ENCODE data around the gene TRMT2B.
"Not testable (repeated sequence)": the region's sequence is repeated elsewhere in the genome, so short reads cannot be mapped to it uniquely, and the experiment has no call there.

TRMT2B gene

GRCh38 chrX:100995469-100995868 lies 56.4 kb downstream of the TRMT2B start:
- no peak for DNase-seq

GRCh38 chrX:100994352-100995281 lies 57.3 kb downstream of the TRMT2B start:
- DNase-seq = no peak

- no peak for DNase-seq
Observed at GRCh38 chrX:100990139-100990538, 61.8 kb downstream of the TRMT2B start.

- DNase-seq = no peak
Observed at GRCh38 chrX:100984818-100985217, 67.1 kb downstream of the TRMT2B start.

GRCh38 chrX:100981498-100981845 lies 70.4 kb downstream of the TRMT2B start:
- DNase-seq = not testable (repeated sequence)

- DNase-seq = no peak
Observed at GRCh38 chrX:100980608-100981497, 71.1 kb downstream of the TRMT2B start.

GRCh38 chrX:100979881-100980607 lies 71.9 kb downstream of the TRMT2B start:
- no peak for DNase-seq

- no peak for DNase-seq
Observed at GRCh38 chrX:100976211-100976610, 75.7 kb downstream of the TRMT2B start.

- DNase-seq = no peak
Observed at GRCh38 chrX:100975212-100975611, 76.7 kb downstream of the TRMT2B start.

- no peak for DNase-seq
Observed at GRCh38 chrX:100973411-100973810, 78.5 kb downstream of the TRMT2B start.

- no peak for DNase-seq
Observed at GRCh38 chrX:100969936-100970335, 82.0 kb downstream of the TRMT2B start.

GRCh38 chrX:100969408-100969807 lies 82.5 kb downstream of the TRMT2B start, which contains the start of gene ARL13A:
TSS of gene ARL13A (plus strand) at chrX:100969708. CDS start at chrX:100973690, 3,982 bp downstream.
- no peak for DNase-seq

- no peak for DNase-seq
Observed at GRCh38 chrX:100964362-100964761, 87.5 kb downstream of the TRMT2B start.

GRCh38 chrX:100962811-100963210 lies 89.1 kb downstream of the TRMT2B start:
- DNase-seq = no peak
